Liver (tissue), 9 donors: Measurements from ENCODE around the gene CMTM1. TPM values are rescaled to one million over a fixed set of nuclear protein-coding genes. Genes with fewer than 3 reads are reported as not detected.

Experiments
- DNase-seq: peaks from one replicate; pipeline ENCODE4 v3.0.0-alpha.2; 2017; ENCODE audit warnings: low spot score
- H3K27ac ChIP-seq, 2 donors: one replicate each; pipeline ENCODE4 v1.7.0; 2013; ENCODE audit warnings: inconsistent platforms in 2 of 2, low read length in 2 of 2, control low read depth in 1 of 2, low read depth in 1 of 2, mild to moderate bottlenecking in 1 of 2
- H3K27me3 ChIP-seq, 4 donors: one replicate each; pipeline versions ENCODE4 v1.6.1 to v1.7.0; 2013; ENCODE audit warnings: low read length in 3 of 4, inconsistent platforms in 1 of 4, mild to moderate bottlenecking in 1 of 4, moderate library complexity in 1 of 4; ENCODE audit not compliant: control insufficient read depth in 4 of 4, insufficient read depth in 4 of 4
- H3K36me3 ChIP-seq, 4 donors: one replicate each; pipeline versions ENCODE4 v1.6.1 to v1.7.0; 2013; ENCODE audit warnings: low read length in 3 of 4, mild to moderate bottlenecking in 3 of 4, low read depth in 1 of 4, moderate library complexity in 1 of 4; ENCODE audit not compliant: control insufficient read depth in 4 of 4, insufficient read depth in 3 of 4
- H3K4me1 ChIP-seq, 4 donors: one replicate each; pipeline versions ENCODE4 v1.6.1 to v1.7.0; 2013; ENCODE audit warnings: low read length in 3 of 4, mild to moderate bottlenecking in 3 of 4, moderate library complexity in 1 of 4; ENCODE audit not compliant: control insufficient read depth in 4 of 4, insufficient read depth in 4 of 4
- H3K4me3 ChIP-seq, 3 donors: one replicate each; pipeline versions ENCODE4 v1.6.1 to v1.7.0; 2013; ENCODE audit warnings: low read length in 3 of 3, control low read depth in 1 of 3, low read depth in 1 of 3, mild to moderate bottlenecking in 1 of 3
- H3K9ac ChIP-seq, 2 donors: one replicate each; pipeline ENCODE4 v1.7.0; 2013; ENCODE audit warnings: low read length in 2 of 2, mild to moderate bottlenecking in 2 of 2, moderate library complexity in 2 of 2, control low read depth in 1 of 2, low read depth in 1 of 2
- H3K9me3 ChIP-seq, 4 donors: one replicate each; pipeline versions ENCODE4 v1.6.1 to v1.7.0; 2013; ENCODE audit warnings: low read length in 3 of 4; ENCODE audit not compliant: control insufficient read depth in 4 of 4
- EGR1 ChIP-seq, 2 donors: IDR thresholded peaks; 2 replicates each; pipeline ENCODE4 v1.6.1; 2016 to 2018; ENCODE audit warnings: antibody characterized with exemption in 2 of 2, low read depth in 2 of 2
- FOXA2 ChIP-seq: IDR thresholded peaks from 2 replicates; pipeline ENCODE4 v1.6.1; 2016; ENCODE audit warnings: antibody characterized with exemption
- GABPA ChIP-seq, 2 donors: IDR thresholded peaks in 1 of 2; conservative IDR thresholded peaks in 1 of 2; 2 replicates each; pipeline ENCODE4 v1.6.1; 2016; ENCODE audit warnings: antibody characterized with exemption in 2 of 2, mild to moderate bottlenecking in 1 of 2, moderate library complexity in 1 of 2
- HNF4A ChIP-seq, 2 donors: conservative IDR thresholded peaks; 2 replicates each; pipeline ENCODE4 v1.6.1; 2016; ENCODE audit warnings: antibody characterized with exemption in 2 of 2, mild to moderate bottlenecking in 2 of 2
- HNF4G ChIP-seq: IDR thresholded peaks from 2 replicates; pipeline ENCODE4 v1.6.1; 2016; ENCODE audit warnings: antibody characterized with exemption
- JUND ChIP-seq, 2 donors: IDR thresholded peaks; 2 replicates each; pipeline ENCODE4 v1.6.1; 2016; ENCODE audit warnings: antibody characterized with exemption in 2 of 2
- NR2F2 ChIP-seq: IDR thresholded peaks from 2 replicates; pipeline ENCODE4 v1.6.1; 2016; ENCODE audit warnings: antibody characterized with exemption
- RAD21 ChIP-seq, 2 donors: IDR thresholded peaks; 2 replicates each; pipeline ENCODE4 v1.6.1; 2016; ENCODE audit warnings: antibody characterized with exemption in 2 of 2, mild to moderate bottlenecking in 2 of 2
- RXRA ChIP-seq, 2 donors: IDR thresholded peaks; 2 replicates each; pipeline ENCODE4 v1.6.1; 2017 to 2018; ENCODE audit warnings: antibody characterized with exemption in 2 of 2, mild to moderate bottlenecking in 1 of 2
- SP1 ChIP-seq: IDR thresholded peaks from 2 replicates; pipeline ENCODE4 v1.6.1; 2018; ENCODE audit warnings: antibody characterized with exemption, mild to moderate bottlenecking
- TAF1 ChIP-seq: conservative IDR thresholded peaks from 2 replicates; pipeline ENCODE4 v1.6.1; 2016; ENCODE audit warnings: antibody characterized with exemption, mild to moderate bottlenecking
- YY1 ChIP-seq: IDR thresholded peaks from 2 replicates; pipeline ENCODE4 v1.6.1; 2016; ENCODE audit warnings: antibody characterized with exemption, mild to moderate bottlenecking
- WGBS: extraction: QIAGEN DNeasy Blood & Tissue Kit; methylation state at CpG from one replicate; pipeline ENCODE4 v1.1.7; 2013; 5-methylcytosine and 5-hydroxymethylcytosine counted together
- polyA plus RNA-seq, 2 donors: library from polyadenylated mRNA; stranded (reverse) in 1 of 2; unstranded in 1 of 2; fragments of 200-250 nt in 1 of 2; fragments of >200 nt in 1 of 2; fragmentation: Nextera tagmentation in 1 of 2; extraction: Ambion mirVana in 1 of 2; gene quantifications; one replicate each; pipeline versions ENCODE4 v1.2.1 to v1.2.3, GENCODE V29; 2013 to 2015
- total RNA-seq, 2 donors: library from RNA; depleted of rRNA; stranded (reverse); fragments of >200 nt; gene quantifications; one replicate each; pipeline ENCODE4 v1.2.3, GENCODE V29; 2014
- TF ChIP-seq, protein P1 (sequence below): IDR thresholded peaks from 2 replicates; pipeline ENCODE4 v1.6.1; 2016; ENCODE audit warnings: antibody characterized with exemption
- TF ChIP-seq, protein P2 (sequence below): IDR thresholded peaks from 2 replicates; pipeline ENCODE4 v1.6.1; 2016; ENCODE audit warnings: antibody characterized with exemption, mild to moderate bottlenecking
- TF ChIP-seq, protein P3 (sequence below): fragments of 150-350 bp; IDR thresholded peaks from 2 replicates; pipeline ENCODE4 v1.5.1; 2017; ENCODE audit warnings: improper control_type of control experiment, low read depth, low read length; ENCODE audit not compliant: missing input control
- TF ChIP-seq, protein P4 (sequence below): IDR thresholded peaks from 2 replicates; pipeline ENCODE4 v1.6.1; 2016; ENCODE audit warnings: antibody characterized with exemption
- TF ChIP-seq, protein P5 (sequence below): IDR thresholded peaks from 2 replicates; pipeline ENCODE4 v1.6.1; 2016; ENCODE audit warnings: antibody characterized with exemption
- donor health status: healthy.
- donor health status: healthy.
- donor health status: healthy.
- donor health status: healthy.
- donor health status: healthy.

CMTM1 gene
- total and polyA plus RNA-seq, 4 donors, result 0.32 to 0.84 (median 0.49) TPM

DNA sequence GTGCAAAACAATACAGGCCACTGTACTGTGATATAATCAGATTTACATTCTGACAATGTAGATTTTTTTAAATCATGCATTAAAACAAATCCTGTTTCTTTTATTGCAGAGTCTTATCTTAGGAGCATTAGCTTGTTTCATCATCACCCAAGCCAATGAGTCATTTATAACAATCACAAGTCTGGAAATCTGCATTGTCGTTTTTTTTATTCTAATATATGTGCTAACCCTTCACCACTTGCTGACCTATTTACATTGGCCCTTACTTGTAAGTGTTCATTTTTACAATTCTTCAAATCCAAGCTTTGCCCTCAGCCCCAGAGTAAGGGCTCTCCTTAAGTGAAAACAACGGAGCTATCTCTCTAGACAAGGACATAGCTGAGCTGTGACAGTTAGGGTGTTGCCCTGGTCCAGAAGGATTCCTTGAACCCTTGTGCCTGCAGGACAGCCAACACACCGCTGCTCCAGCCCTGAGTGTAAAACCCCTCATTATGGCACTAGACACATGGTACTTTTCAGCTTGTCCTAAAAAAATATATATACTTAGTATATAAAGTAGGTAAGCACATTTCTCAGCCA, 3.7 kb downstream of the CMTM1 start:
- no peak overlapping the region for H3K27ac ChIP-seq
- H3K4me3 ChIP-seq, result no peak overlapping the region
- no peak for DNase-seq
- no peak for TF ChIP-seq FOXA2
- TF ChIP-seq NR2F2, result no peak
- TF ChIP-seq, protein P1, sequence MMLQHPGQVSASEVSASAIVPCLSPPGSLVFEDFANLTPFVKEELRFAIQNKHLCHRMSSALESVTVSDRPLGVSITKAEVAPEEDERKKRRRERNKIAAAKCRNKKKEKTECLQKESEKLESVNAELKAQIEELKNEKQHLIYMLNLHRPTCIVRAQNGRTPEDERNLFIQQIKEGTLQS, result no peak
- TF ChIP-seq, protein P2, sequence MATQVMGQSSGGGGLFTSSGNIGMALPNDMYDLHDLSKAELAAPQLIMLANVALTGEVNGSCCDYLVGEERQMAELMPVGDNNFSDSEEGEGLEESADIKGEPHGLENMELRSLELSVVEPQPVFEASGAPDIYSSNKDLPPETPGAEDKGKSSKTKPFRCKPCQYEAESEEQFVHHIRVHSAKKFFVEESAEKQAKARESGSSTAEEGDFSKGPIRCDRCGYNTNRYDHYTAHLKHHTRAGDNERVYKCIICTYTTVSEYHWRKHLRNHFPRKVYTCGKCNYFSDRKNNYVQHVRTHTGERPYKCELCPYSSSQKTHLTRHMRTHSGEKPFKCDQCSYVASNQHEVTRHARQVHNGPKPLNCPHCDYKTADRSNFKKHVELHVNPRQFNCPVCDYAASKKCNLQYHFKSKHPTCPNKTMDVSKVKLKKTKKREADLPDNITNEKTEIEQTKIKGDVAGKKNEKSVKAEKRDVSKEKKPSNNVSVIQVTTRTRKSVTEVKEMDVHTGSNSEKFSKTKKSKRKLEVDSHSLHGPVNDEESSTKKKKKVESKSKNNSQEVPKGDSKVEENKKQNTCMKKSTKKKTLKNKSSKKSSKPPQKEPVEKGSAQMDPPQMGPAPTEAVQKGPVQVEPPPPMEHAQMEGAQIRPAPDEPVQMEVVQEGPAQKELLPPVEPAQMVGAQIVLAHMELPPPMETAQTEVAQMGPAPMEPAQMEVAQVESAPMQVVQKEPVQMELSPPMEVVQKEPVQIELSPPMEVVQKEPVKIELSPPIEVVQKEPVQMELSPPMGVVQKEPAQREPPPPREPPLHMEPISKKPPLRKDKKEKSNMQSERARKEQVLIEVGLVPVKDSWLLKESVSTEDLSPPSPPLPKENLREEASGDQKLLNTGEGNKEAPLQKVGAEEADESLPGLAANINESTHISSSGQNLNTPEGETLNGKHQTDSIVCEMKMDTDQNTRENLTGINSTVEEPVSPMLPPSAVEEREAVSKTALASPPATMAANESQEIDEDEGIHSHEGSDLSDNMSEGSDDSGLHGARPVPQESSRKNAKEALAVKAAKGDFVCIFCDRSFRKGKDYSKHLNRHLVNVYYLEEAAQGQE, result no peak
- TF ChIP-seq, protein P3, sequence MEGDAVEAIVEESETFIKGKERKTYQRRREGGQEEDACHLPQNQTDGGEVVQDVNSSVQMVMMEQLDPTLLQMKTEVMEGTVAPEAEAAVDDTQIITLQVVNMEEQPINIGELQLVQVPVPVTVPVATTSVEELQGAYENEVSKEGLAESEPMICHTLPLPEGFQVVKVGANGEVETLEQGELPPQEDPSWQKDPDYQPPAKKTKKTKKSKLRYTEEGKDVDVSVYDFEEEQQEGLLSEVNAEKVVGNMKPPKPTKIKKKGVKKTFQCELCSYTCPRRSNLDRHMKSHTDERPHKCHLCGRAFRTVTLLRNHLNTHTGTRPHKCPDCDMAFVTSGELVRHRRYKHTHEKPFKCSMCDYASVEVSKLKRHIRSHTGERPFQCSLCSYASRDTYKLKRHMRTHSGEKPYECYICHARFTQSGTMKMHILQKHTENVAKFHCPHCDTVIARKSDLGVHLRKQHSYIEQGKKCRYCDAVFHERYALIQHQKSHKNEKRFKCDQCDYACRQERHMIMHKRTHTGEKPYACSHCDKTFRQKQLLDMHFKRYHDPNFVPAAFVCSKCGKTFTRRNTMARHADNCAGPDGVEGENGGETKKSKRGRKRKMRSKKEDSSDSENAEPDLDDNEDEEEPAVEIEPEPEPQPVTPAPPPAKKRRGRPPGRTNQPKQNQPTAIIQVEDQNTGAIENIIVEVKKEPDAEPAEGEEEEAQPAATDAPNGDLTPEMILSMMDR, result no peak
- no peak for TF ChIP-seq HNF4A (conservative IDR thresholded peaks at IDR 0.05)
- no peak for TF ChIP-seq SP1
- no peak for TF ChIP-seq EGR1 (IDR thresholded peaks at IDR 0.05; ENCODE audit: low read depth in 2 of 2)
- no peak for TF ChIP-seq TAF1
- no peak for TF ChIP-seq RAD21 (IDR thresholded peaks at IDR 0.05)
- TF ChIP-seq RXRA (IDR thresholded peaks at IDR 0.05), result no peak
- no peak for TF ChIP-seq JUND (IDR thresholded peaks at IDR 0.05)
- no peak for TF ChIP-seq HNF4G
- no peak for TF ChIP-seq GABPA (IDR thresholded peaks at IDR 0.05 in 1 of 2, conservative IDR thresholded peaks at IDR 0.05 in 1 of 2)
- TF ChIP-seq, protein P4, sequence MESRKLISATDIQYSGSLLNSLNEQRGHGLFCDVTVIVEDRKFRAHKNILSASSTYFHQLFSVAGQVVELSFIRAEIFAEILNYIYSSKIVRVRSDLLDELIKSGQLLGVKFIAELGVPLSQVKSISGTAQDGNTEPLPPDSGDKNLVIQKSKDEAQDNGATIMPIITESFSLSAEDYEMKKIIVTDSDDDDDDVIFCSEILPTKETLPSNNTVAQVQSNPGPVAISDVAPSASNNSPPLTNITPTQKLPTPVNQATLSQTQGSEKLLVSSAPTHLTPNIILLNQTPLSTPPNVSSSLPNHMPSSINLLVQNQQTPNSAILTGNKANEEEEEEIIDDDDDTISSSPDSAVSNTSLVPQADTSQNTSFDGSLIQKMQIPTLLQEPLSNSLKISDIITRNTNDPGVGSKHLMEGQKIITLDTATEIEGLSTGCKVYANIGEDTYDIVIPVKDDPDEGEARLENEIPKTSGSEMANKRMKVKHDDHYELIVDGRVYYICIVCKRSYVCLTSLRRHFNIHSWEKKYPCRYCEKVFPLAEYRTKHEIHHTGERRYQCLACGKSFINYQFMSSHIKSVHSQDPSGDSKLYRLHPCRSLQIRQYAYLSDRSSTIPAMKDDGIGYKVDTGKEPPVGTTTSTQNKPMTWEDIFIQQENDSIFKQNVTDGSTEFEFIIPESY, result no peak
- peaks cover 0 to 6% (median 0%) of the 10 kb centered on the region in 4 donors for H3K36me3 ChIP-seq
- H3K4me1 ChIP-seq, result peaks cover 0 to 1% (median 0%) of the 10 kb centered on the region in 4 donors
- H3K27me3 ChIP-seq, result no peaks in the 10 kb centered on the region
- H3K9me3 ChIP-seq, result no peaks in the 10 kb centered on the region
- H3K9ac ChIP-seq, result no peak overlapping the region
- 82% methylated on average over 3 of the region's 3 CpGs for WGBS

DNA sequence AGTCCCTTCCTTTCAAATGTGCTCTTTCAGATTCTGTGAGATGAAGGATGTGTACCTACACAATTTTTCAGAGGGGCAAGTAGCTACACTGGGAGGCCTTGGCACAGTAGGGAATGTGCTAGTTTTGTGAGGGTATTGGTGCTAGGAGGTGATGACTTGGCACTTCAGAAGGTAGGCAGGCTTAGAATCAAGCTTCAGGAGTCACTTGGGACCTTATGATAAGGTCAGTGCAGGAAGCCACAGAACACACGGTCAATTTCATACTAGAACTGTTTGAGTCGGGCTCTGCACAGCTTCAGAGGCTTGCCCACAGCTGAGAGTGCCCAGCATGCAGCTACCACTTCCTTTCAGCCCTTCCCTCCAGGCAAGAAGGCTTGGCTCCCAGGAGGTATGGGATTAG, 6.1 kb downstream of the CMTM1 start:
- Histone ChIP-seq H3K9ac (no peak overlapping the region), H3K27ac (no peak overlapping the region), H3K4me1 (no peaks in the 10 kb centered on the region), H3K27me3 (no peaks in the 10 kb centered on the region), H3K9me3 (no peaks in the 10 kb centered on the region), H3K4me3 (no peak overlapping the region), H3K36me3 (no peaks in the 10 kb centered on the region)
- DNase-seq, result no peak
- WGBS, result 72% methylated on average over 2 of the region's 2 CpGs
- TF ChIP-seq JUND (IDR thresholded peaks at IDR 0.05) (no peak), NR2F2 (no peak), TAF1 (no peak), YY1 (no peak), SP1 (no peak), RXRA (IDR thresholded peaks at IDR 0.05) (no peak), FOXA2 (no peak), HNF4G (no peak), HNF4A (conservative IDR thresholded peaks at IDR 0.05) (no peak), EGR1 (IDR thresholded peaks at IDR 0.05; ENCODE audit: low read depth in 2 of 2) (no peak)
- TF ChIP-seq, protein P5, sequence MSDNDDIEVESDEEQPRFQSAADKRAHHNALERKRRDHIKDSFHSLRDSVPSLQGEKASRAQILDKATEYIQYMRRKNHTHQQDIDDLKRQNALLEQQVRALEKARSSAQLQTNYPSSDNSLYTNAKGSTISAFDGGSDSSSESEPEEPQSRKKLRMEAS, result no peak
- TF ChIP-seq, protein P4, result no peak
- TF ChIP-seq, protein P1, result no peak
- TF ChIP-seq, protein P2, result no peak
